ENCODE data around the gene RAPGEF1. TPM values are rescaled to one million over a fixed set of nuclear protein-coding genes. Genes with fewer than 3 reads are reported as not detected.
A peak's percentile ranks its signal among the peaks of the same experiment; 100 is the strongest.

RAPGEF1 gene
- total and polyA plus RNA-seq, 11 donors = 50.6 to 161 (median 115) TPM

DNA sequence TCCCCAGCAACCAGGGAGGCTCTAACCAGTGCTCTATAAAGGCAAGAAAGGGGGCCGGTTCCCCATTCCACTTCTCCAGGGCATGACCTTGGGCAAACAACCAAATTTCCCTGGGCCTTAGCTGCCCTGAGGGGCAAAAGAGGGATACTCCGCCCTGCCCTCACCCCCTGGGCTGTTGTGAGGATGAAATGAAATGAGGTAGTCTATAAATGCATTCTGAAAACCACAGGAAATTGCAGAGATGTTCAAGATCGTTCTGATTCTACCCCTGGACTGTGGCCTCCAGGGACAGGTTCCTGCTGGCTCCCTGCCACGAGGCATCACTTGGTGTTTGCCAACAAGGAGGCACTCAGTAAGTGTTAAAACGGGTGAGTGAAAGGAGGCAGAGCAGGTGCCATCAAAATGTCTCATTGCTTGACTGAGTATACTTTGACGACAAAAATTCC, 5.7 kb downstream of the RAPGEF1 start:
- intact Hi-C loops (cut with DNase I) = loop anchor here in 7 of 10 donors (10.0 kb wide), 3 partner anchors 59 to 109 kb away; no protein-coding TSS in a partner anchor
- Histone ChIP-seq H3K9me3 (no peaks in the 10 kb centered on the region), H3K27me3 (no peaks in the 10 kb centered on the region), H3K4me3 (peak overlapping the region in 1 of 12 donors; percentile 18), H3K36me3 (peaks cover 0 to 9% (median 0%) of the 10 kb centered on the region in 9 donors), H3K4me1 (peaks cover 15 to 98% (median 73%) of the 10 kb centered on the region in 12 donors), H3K27ac (peak overlapping the region in 10 of 12 donors; percentile 46 to 96 (median 58))
- WGBS, 4 donors = 24 to 34% (median 30%) methylated on average over 6 of the region's 6 CpGs
- ATAC-seq = peak in 1 of 4 donors; percentile 8
- DNase-seq = peak in 3 of 5 donors; percentile 47 to 77 (median 58)
- TF ChIP-seq, protein P1, sequence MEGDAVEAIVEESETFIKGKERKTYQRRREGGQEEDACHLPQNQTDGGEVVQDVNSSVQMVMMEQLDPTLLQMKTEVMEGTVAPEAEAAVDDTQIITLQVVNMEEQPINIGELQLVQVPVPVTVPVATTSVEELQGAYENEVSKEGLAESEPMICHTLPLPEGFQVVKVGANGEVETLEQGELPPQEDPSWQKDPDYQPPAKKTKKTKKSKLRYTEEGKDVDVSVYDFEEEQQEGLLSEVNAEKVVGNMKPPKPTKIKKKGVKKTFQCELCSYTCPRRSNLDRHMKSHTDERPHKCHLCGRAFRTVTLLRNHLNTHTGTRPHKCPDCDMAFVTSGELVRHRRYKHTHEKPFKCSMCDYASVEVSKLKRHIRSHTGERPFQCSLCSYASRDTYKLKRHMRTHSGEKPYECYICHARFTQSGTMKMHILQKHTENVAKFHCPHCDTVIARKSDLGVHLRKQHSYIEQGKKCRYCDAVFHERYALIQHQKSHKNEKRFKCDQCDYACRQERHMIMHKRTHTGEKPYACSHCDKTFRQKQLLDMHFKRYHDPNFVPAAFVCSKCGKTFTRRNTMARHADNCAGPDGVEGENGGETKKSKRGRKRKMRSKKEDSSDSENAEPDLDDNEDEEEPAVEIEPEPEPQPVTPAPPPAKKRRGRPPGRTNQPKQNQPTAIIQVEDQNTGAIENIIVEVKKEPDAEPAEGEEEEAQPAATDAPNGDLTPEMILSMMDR (IDR thresholded peaks at IDR 0.05) = no peak
- no peak for TF ChIP-seq POLR2A (IDR thresholded peaks at IDR 0.05)

DNA sequence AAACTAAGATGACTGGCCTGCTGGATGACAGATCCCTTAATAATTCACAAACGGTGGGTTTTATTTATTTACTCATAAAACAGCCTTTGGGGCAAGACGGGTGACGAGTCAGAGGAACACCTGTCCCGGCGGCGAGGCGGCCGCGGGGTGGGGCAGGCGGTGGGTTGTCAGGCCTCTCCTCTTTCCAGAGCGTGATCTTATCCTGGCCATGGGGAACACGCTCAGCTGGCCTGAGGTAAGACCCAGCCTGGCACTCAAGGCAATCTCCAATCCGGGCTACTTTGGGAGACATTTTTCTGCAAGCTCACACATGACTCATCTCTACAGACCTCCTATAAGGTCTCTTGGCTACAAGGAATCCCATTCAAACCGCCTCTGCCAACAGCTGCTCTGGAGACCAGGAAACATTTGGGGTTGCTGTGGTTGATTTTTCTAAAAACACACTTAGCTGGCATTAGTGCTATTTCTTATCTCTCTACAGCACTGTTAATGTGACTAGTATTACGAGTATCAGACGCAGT, 6.3 kb downstream of the RAPGEF1 start:
- ATAC-seq = peak; percentile 4 to 62 (median 36)
- DNase-seq = peak in 1 of 5 donors; percentile 45
- peaks cover 15 to 100% (median 75%) of the 10 kb centered on the region in 12 donors for H3K4me1 ChIP-seq
- peak overlapping the region in 11 of 12 donors; percentile 29 to 96 (median 58) for H3K27ac ChIP-seq
- no peaks in the 10 kb centered on the region for H3K9me3 ChIP-seq
- H3K4me3 ChIP-seq = peak overlapping the region in 1 of 12 donors; percentile 18
- intact Hi-C loops (cut with DNase I) = loop anchor here in 7 of 10 donors (10.0 kb wide), 3 partner anchors 59 to 109 kb away; no protein-coding TSS in a partner anchor
- TF ChIP-seq POLR2A (IDR thresholded peaks at IDR 0.05) = no peak
- TF ChIP-seq, protein P1 (IDR thresholded peaks at IDR 0.05) = no peak
- 52 to 60% (median 59%) methylated on average over 16 of the region's 16 CpGs for WGBS, 4 donors
- H3K36me3 ChIP-seq = peaks cover 0 to 9% (median 0%) of the 10 kb centered on the region in 9 donors
- H3K27me3 ChIP-seq = no peaks in the 10 kb centered on the region

GRCh38 chr9:131732636-131733289, 7.1 kb downstream of the RAPGEF1 start:
- intact Hi-C loops (cut with DNase I) = loop anchor here in 7 of 10 donors (10.0 kb wide), 3 partner anchors 58 to 108 kb away; no protein-coding TSS in a partner anchor
- H3K4me1 ChIP-seq = peaks cover 19 to 100% (median 79%) of the 10 kb centered on the region in 12 donors
- TF ChIP-seq, protein P1 (IDR thresholded peaks at IDR 0.05) = no peak
- TF ChIP-seq POLR2A (IDR thresholded peaks at IDR 0.05) = no peak
- no peaks in the 10 kb centered on the region for H3K27me3 ChIP-seq
- ATAC-seq (peak in 2 of 4 donors; percentile 9 to 32), DNase-seq (no peak)
- peak overlapping the region in 2 of 12 donors; percentile 2 to 8 for H3K4me3 ChIP-seq
- peaks cover 0 to 9% (median 0%) of the 10 kb centered on the region in 9 donors for H3K36me3 ChIP-seq
- H3K27ac ChIP-seq = peak overlapping the region in 10 of 12 donors; percentile 17 to 96 (median 54)
- H3K9me3 ChIP-seq = no peaks in the 10 kb centered on the region
- 63 to 75% (median 70%) methylated on average over 12 of the region's 12 CpGs for WGBS, 4 donors

GRCh38 chr9:131732061-131732526, 7.8 kb downstream of the RAPGEF1 start:
- no peak for TF ChIP-seq POLR2A (IDR thresholded peaks at IDR 0.05)
- TF ChIP-seq, protein P1 (IDR thresholded peaks at IDR 0.05) = no peak
- Histone ChIP-seq H3K9me3 (no peaks in the 10 kb centered on the region), H3K27me3 (no peaks in the 10 kb centered on the region), H3K27ac (peak overlapping the region in 9 of 12 donors; percentile 22 to 96 (median 58)), H3K36me3 (peaks cover 0 to 9% (median 0%) of the 10 kb centered on the region in 9 donors), H3K4me3 (peak overlapping the region in 2 of 12 donors; percentile 2 to 3), H3K4me1 (peaks cover 20 to 100% (median 81%) of the 10 kb centered on the region in 12 donors)
- no peak for DNase-seq
- 58 to 72% (median 65%) methylated on average over 8 of the region's 8 CpGs for WGBS, 4 donors
- ATAC-seq = peak; percentile 48 to 73 (median 55)
- intact Hi-C loops (cut with DNase I) = loop anchor here in 7 of 10 donors (10.0 kb wide), 3 partner anchors 57 to 107 kb away; no protein-coding TSS in a partner anchor
